ENCODE results near the gene ALPI. TPM values are rescaled to one million over a fixed set of nuclear protein-coding genes. Genes with fewer than 3 reads are reported as not detected.

ALPI gene
- total RNA-seq, 1 experiment from 2014 or later, result 5.3 TPM

DNA sequence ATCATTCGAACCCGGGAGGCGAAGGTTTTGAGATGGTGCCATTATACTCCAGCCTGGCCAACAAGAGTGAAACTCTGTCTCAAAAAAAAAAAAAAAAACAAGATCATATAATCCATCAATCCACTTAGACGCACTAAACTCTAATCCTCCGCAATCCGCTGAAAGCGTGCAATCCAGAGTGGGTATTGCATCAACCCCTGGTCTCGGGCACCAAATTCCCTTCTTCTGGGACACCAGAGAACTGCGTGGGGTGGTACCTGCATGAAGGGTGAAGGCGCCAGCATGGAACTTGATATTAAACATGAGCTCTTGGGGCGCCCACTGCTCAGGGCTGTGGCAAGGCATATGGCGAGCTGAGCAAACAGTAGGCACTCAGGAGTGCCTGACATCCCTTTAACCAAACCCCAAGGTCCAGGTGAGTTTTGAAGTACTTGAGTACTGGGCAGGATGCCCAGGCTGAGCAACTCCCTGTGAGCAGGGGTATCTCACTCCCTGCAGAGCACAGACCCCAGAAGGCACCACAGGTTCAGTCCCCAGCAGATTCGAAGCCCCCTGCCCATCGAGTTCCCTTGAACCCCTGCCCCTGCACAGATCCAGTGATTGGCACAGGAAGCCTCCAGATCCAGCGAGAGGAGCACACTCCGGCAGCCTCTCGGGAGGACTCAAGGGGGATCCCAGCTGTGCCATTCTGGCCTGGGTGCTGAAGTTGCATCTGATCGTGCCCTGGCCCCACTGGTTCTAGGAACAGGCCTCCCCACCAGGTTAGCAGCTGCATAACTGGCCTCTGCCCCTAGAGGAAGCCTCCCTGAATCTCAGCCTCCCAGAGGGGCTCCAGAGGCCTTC, 8.0 kb downstream of the ALPI start:
- Mint-ChIP-seq H3K4me1 (ENCODE audit: low read depth, unreplicated experiment) (no peaks in the 10 kb centered on the region), H3K9me3 (ENCODE audit: unreplicated experiment) (no peaks in the 10 kb centered on the region), H3K27ac (ENCODE audit: unreplicated experiment) (no peak overlapping the region), H3K27me3 (ENCODE audit: insufficient read depth, unreplicated experiment) (no peaks in the 10 kb centered on the region), H3K4me3 (ENCODE audit: unreplicated experiment) (no peak overlapping the region), H3K36me3 (ENCODE audit: insufficient read depth, unreplicated experiment) (no peaks in the 10 kb centered on the region)
- H3K27me3 ChIP-seq (replicated peaks; ENCODE audit: control insufficient read depth, insufficient read depth, low read length), result no peaks in the 10 kb centered on the region
- DNase-seq, result no peak
- TF ChIP-seq, protein P1, sequence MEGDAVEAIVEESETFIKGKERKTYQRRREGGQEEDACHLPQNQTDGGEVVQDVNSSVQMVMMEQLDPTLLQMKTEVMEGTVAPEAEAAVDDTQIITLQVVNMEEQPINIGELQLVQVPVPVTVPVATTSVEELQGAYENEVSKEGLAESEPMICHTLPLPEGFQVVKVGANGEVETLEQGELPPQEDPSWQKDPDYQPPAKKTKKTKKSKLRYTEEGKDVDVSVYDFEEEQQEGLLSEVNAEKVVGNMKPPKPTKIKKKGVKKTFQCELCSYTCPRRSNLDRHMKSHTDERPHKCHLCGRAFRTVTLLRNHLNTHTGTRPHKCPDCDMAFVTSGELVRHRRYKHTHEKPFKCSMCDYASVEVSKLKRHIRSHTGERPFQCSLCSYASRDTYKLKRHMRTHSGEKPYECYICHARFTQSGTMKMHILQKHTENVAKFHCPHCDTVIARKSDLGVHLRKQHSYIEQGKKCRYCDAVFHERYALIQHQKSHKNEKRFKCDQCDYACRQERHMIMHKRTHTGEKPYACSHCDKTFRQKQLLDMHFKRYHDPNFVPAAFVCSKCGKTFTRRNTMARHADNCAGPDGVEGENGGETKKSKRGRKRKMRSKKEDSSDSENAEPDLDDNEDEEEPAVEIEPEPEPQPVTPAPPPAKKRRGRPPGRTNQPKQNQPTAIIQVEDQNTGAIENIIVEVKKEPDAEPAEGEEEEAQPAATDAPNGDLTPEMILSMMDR (IDR thresholded peaks at IDR 0.05; ENCODE audit: insufficient read depth in 1 of 2, low read depth in 1 of 2, low read length in 1 of 2, severe bottlenecking in 1 of 2, unreplicated experiment in 1 of 2), result no peak
- BruUV-seq (replicated peaks), result no TSS peak
- H3K9me3 ChIP-seq, result no peaks in the 10 kb centered on the region
- H3K4me1 ChIP-seq, result no peaks in the 10 kb centered on the region
- no peak overlapping the region for H3K4me3 ChIP-seq (ENCODE audit: low read depth, low read length)
- intact Hi-C loops (cut with micrococcal nuclease; ENCODE audit: unreplicated experiment), result no loop called here
- no peaks in the 10 kb centered on the region for H3K36me3 ChIP-seq (ENCODE audit: control insufficient read depth, insufficient read depth, low read length)
- CTCF ChIA-PET, result no interaction called here
- POLR2A ChIA-PET, result no interaction called here

DNA sequence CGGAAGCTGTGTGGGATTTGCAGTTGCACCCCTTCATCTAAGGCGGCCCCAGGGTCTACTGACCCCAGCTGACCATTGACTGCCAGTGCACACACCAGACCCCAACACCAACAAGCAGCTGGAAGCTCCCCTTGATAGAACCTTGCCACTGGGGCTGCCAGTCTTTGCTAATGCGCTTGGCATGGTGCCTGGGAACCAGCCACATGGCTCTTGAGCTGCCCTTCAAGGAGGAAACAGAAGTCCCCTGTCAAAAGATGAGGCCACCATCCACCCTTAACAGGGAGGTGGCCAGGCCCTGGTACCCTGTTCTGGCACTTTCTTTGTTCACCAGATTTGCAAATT, 8.6 kb downstream of the ALPI start:
- Histone ChIP-seq H3K4me3 (ENCODE audit: low read depth, low read length) (no peak overlapping the region), H3K27me3 (replicated peaks; ENCODE audit: control insufficient read depth, insufficient read depth, low read length) (no peaks in the 10 kb centered on the region)

DNA sequence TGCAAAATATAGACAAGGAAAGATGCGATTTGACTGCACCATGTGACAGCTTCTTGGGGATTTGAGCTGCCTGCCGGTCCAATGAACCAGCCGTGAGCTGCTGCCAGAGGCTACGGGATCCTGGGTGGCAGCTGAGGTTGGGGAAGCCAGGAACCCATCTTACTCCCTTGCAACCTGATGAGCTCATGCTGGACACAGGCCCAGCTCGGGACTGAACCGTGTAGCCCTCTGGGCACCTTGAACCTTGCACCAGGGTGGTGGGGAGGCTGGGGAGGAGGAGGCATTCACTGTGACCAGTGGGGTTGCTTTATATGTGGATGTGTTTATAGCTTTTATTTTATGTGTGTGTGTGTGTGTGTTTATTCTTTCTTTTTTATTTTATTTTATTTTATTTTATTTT, 9.1 kb downstream of the ALPI start:
- no peak for DNase-seq
- Histone ChIP-seq H3K4me1 (no peaks in the 10 kb centered on the region), H3K4me3 (ENCODE audit: low read depth, low read length) (no peak overlapping the region), H3K9me3 (no peaks in the 10 kb centered on the region), H3K36me3 (ENCODE audit: control insufficient read depth, insufficient read depth, low read length) (no peaks in the 10 kb centered on the region), H3K27me3 (replicated peaks; ENCODE audit: control insufficient read depth, insufficient read depth, low read length) (no peaks in the 10 kb centered on the region)
- intact Hi-C loops (cut with micrococcal nuclease; ENCODE audit: unreplicated experiment), result no loop called here
- no TSS peak for BruUV-seq (replicated peaks)
- H3K4me1 Mint-ChIP-seq (ENCODE audit: low read depth, unreplicated experiment), result no peaks in the 10 kb centered on the region
- ChIA-PET POLR2A (no interaction called here), CTCF (no interaction called here)
- H3K27ac Mint-ChIP-seq (ENCODE audit: unreplicated experiment), result no peak overlapping the region
- TF ChIP-seq, protein P1 (IDR thresholded peaks at IDR 0.05; ENCODE audit: insufficient read depth in 1 of 2, low read depth in 1 of 2, low read length in 1 of 2, severe bottlenecking in 1 of 2, unreplicated experiment in 1 of 2), result no peak
- H3K36me3 Mint-ChIP-seq (ENCODE audit: insufficient read depth, unreplicated experiment), result no peaks in the 10 kb centered on the region
- H3K9me3 Mint-ChIP-seq (ENCODE audit: unreplicated experiment), result no peaks in the 10 kb centered on the region
- no peaks in the 10 kb centered on the region for H3K27me3 Mint-ChIP-seq (ENCODE audit: insufficient read depth, unreplicated experiment)
- H3K4me3 Mint-ChIP-seq (ENCODE audit: unreplicated experiment), result no peak overlapping the region

More for the DNA sequence above, 8.6 kb downstream of the ALPI start:
- Mint-ChIP-seq H3K9me3 (ENCODE audit: unreplicated experiment) (no peaks in the 10 kb centered on the region), H3K27me3 (ENCODE audit: insufficient read depth, unreplicated experiment) (no peaks in the 10 kb centered on the region), H3K4me1 (ENCODE audit: low read depth, unreplicated experiment) (no peaks in the 10 kb centered on the region), H3K27ac (ENCODE audit: unreplicated experiment) (no peak overlapping the region), H3K4me3 (ENCODE audit: unreplicated experiment) (no peak overlapping the region), H3K36me3 (ENCODE audit: insufficient read depth, unreplicated experiment) (no peaks in the 10 kb centered on the region)
- TF ChIP-seq, protein P1 (IDR thresholded peaks at IDR 0.05; ENCODE audit: insufficient read depth in 1 of 2, low read depth in 1 of 2, low read length in 1 of 2, severe bottlenecking in 1 of 2, unreplicated experiment in 1 of 2), result no peak
- no TSS peak for BruUV-seq (replicated peaks)
- no peak for DNase-seq
- POLR2A ChIA-PET, result no interaction called here
- Histone ChIP-seq H3K4me1 (no peaks in the 10 kb centered on the region), H3K36me3 (ENCODE audit: control insufficient read depth, insufficient read depth, low read length) (no peaks in the 10 kb centered on the region), H3K9me3 (no peaks in the 10 kb centered on the region)
- intact Hi-C loops (cut with micrococcal nuclease; ENCODE audit: unreplicated experiment), result no loop called here
- CTCF ChIA-PET, result no interaction called here
